BLaER1 treated with 17β-estradiol and CSF1 and Interleukin-3, amounts not matched to agents 10 nM and 100 nM (cell line): ENCODE measurements around the gene LILRB5.
A peak's percentile ranks its signal among the peaks of the same experiment; 100 is the strongest.

Source experiments
- H3K27ac ChIP-seq, 11 experiments: shearing (Covaris generic); formaldehyde crosslinking; 2 replicates each; pipeline ENCODE4 v1.8.1; 2022
- H3K27me3 ChIP-seq, 11 experiments: shearing (Covaris generic); formaldehyde crosslinking; 2 replicates each; pipeline ENCODE4 v1.8.1; 2022
- H3K36me3 ChIP-seq, 11 experiments: shearing (Covaris generic); formaldehyde crosslinking; 2 replicates each; pipeline ENCODE4 v1.8.1; 2022
- H3K4me1 ChIP-seq, 10 experiments: shearing (Covaris generic); formaldehyde crosslinking; 2 replicates each; pipeline ENCODE4 v1.8.1; 2022
- H3K4me2 ChIP-seq, 11 experiments: shearing (Covaris generic); formaldehyde crosslinking; 2 replicates each; pipeline ENCODE4 v1.8.1; 2022
- H3K4me3 ChIP-seq, 10 experiments: shearing (Covaris generic); formaldehyde crosslinking; 2 replicates each; pipeline ENCODE4 v1.8.1; 2022
- H3K9ac ChIP-seq, 11 experiments: shearing (Covaris generic); formaldehyde crosslinking; 2 replicates each; pipeline ENCODE4 v1.8.1; 2022
- H3K9me3 ChIP-seq, 11 experiments: shearing (Covaris generic); formaldehyde crosslinking; replicated peaks in 1 of 11; 2 replicates each; pipeline ENCODE4 v1.8.1; 2022
- H4K20me1 ChIP-seq, 11 experiments: shearing (Covaris generic); formaldehyde crosslinking; 2 replicates each; pipeline ENCODE4 v1.8.1; 2022
- Cebpa-rat ChIP-seq, 11 experiments: shearing (Covaris generic); IDR thresholded peaks; 2 replicates each; pipeline ENCODE4 v1.8.1; 2022

LILRB5 gene

GRCh38 chr19:54206030-54206830 is 50.8 kb downstream of the LILRB5 start:
- H3K4me3 ChIP-seq = peak overlapping the region; percentile 30 to 98 (median 93); a peak in 19 of 20 replicates
- H3K9me3 ChIP-seq = no peaks in the 10 kb centered on the region; a peak in 1 of 22 replicates
- no peaks in the 10 kb centered on the region for H3K27me3 ChIP-seq
- TF ChIP-seq Cebpa-rat (IDR thresholded peaks at IDR 0.05) = no peak
- peak overlapping the region; percentile 94 to 100 (median 97) for H3K27ac ChIP-seq
- H3K4me2 ChIP-seq = peak overlapping the region; percentile 87 to 99 (median 97)
- peaks cover 66 to 91% (median 83%) of the 10 kb centered on the region in 11 experiments for H3K36me3 ChIP-seq
- peak overlapping the region; percentile 91 to 99 (median 97) for H3K9ac ChIP-seq
- H4K20me1 ChIP-seq = peaks cover 28 to 100% (median 62%) of the 10 kb centered on the region in 11 experiments; a peak in 21 of 22 replicates
- peaks cover 63 to 98% (median 89%) of the 10 kb centered on the region in 10 experiments for H3K4me1 ChIP-seq

DNA sequence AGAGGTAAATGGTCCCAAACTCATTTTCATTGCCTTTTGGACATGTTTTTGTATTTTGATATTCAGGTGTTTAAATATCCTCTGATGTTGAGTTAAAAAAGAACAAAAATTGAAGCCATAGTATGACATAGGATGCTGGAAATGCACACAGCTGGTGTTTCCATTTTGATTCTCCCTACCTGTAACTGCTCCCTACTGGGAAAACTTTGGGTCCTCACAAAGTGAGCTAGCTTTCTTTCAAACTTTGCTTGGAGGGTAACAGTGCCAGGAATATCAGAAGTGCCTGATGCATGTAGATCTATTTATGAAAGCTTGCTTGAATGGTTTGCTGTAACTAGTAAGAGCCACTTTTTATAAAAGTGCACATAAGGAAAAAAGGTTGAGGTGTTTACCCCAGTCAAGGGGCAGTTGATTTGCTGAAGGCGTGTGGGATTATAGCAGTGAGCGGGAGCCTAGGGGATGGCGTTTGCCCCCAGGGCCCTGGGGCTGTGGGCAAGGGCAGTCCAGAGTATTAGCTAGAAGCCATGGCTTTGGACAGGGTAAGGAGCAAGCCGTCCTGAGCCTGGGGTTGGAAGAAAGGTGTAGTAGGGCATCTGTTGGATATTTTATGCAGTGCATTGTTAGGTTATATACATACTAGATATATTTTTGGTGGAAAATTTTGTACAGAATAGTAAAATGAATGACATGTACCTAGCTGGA is 52.2 kb downstream of the LILRB5 start:
- Histone ChIP-seq H3K27ac (peak overlapping the region; percentile 30 to 100 (median 97); a peak in 19 of 22 replicates), H3K36me3 (peaks cover 68 to 86% (median 82%) of the 10 kb centered on the region in 11 experiments), H3K4me1 (peaks cover 52 to 88% (median 79%) of the 10 kb centered on the region in 10 experiments), H3K4me2 (peak overlapping the region; percentile 87 to 99 (median 97)), H3K4me3 (peak overlapping the region; percentile 81 to 98 (median 96); a peak in 19 of 20 replicates), H3K9ac (peak overlapping the region; percentile 91 to 99 (median 97)), H3K9me3 (no peaks in the 10 kb centered on the region; a peak in 1 of 22 replicates), H3K27me3 (no peaks in the 10 kb centered on the region), H4K20me1 (peaks cover 33 to 91% (median 64%) of the 10 kb centered on the region in 11 experiments; a peak in 21 of 22 replicates)
- no peak for TF ChIP-seq Cebpa-rat (IDR thresholded peaks at IDR 0.05)

GRCh38 chr19:54203151-54203611 is 53.9 kb downstream of the LILRB5 start:
- H3K9me3 ChIP-seq = no peaks in the 10 kb centered on the region; a peak in 1 of 22 replicates
- H3K9ac ChIP-seq = peak overlapping the region; percentile 91 to 99 (median 97)
- H3K36me3 ChIP-seq = peaks cover 66 to 77% (median 68%) of the 10 kb centered on the region in 11 experiments
- TF ChIP-seq Cebpa-rat (IDR thresholded peaks at IDR 0.05) = no peak
- peak overlapping the region; percentile 81 to 98 (median 96) for H3K4me3 ChIP-seq
- no peaks in the 10 kb centered on the region for H3K27me3 ChIP-seq
- peak overlapping the region; percentile 95 to 100 (median 97) for H3K27ac ChIP-seq
- H3K4me1 ChIP-seq = peaks cover 49 to 75% (median 68%) of the 10 kb centered on the region in 10 experiments
- peaks cover 33 to 74% (median 64%) of the 10 kb centered on the region in 11 experiments; a peak in 21 of 22 replicates for H4K20me1 ChIP-seq
- H3K4me2 ChIP-seq = peak overlapping the region; percentile 87 to 99 (median 97)

- Histone ChIP-seq H3K9me3 (no peaks in the 10 kb centered on the region; a peak in 1 of 22 replicates), H3K4me3 (peak overlapping the region; percentile 81 to 98 (median 96)), H3K4me2 (peak overlapping the region; percentile 87 to 99 (median 97)), H3K27ac (peak overlapping the region; percentile 95 to 100 (median 97)), H4K20me1 (peaks cover 33 to 62% (median 60%) of the 10 kb centered on the region in 11 experiments; a peak in 21 of 22 replicates), H3K36me3 (peaks cover 59 to 79% (median 68%) of the 10 kb centered on the region in 11 experiments), H3K27me3 (no peaks in the 10 kb centered on the region), H3K4me1 (peaks cover 53 to 63% (median 61%) of the 10 kb centered on the region in 10 experiments), H3K9ac (peak overlapping the region; percentile 91 to 99 (median 97))
- peak in 2 of 11 experiments; percentile 32 to 38; a peak in 1 of 22 replicates for TF ChIP-seq Cebpa-rat (IDR thresholded peaks at IDR 0.05)
Observed at GRCh38 chr19:54201980-54202379, 55.1 kb downstream of the LILRB5 start.

DNA sequence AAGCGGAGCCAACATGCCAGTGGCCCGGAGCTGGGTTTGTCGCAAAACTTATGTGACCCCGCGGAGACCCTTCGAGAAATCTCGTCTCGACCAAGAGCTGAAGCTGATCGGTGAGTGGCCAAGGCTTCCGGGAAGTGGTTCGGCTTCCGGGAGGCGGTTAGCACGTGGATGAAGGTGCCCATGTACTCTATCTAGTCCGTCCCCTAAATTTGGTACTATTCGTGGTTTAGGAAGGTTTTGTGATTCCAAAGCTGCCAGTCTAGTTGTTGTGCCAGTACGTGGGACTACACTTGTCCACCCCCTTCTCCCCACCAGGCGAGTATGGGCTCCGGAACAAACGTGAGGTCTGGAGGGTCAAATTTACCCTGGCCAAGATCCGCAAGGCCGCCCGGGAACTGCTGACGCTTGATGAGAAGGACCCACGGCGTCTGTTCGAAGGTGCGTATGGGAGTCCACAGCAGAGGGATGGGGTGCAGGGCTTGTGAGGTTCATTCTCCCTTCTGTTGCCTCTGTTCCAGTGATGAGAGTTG is 55.8 kb downstream of the LILRB5 start:
- Histone ChIP-seq H3K9me3 (no peaks in the 10 kb centered on the region; a peak in 1 of 22 replicates), H4K20me1 (peaks cover 33 to 54% (median 52%) of the 10 kb centered on the region in 11 experiments; a peak in 21 of 22 replicates), H3K4me1 (peaks cover 53 to 61% (median 53%) of the 10 kb centered on the region in 10 experiments), H3K9ac (peak overlapping the region; percentile 91 to 99 (median 97)), H3K27ac (peak overlapping the region; percentile 95 to 100 (median 97)), H3K4me2 (peak overlapping the region; percentile 87 to 99 (median 97)), H3K36me3 (peaks cover 52 to 77% (median 66%) of the 10 kb centered on the region in 11 experiments), H3K27me3 (no peaks in the 10 kb centered on the region), H3K4me3 (peak overlapping the region; percentile 81 to 98 (median 96))
- TF ChIP-seq Cebpa-rat (IDR thresholded peaks at IDR 0.05) = no peak
